Measurements from ENCODE around the gene NPRL2. TPM values are rescaled to one million over a fixed set of nuclear protein-coding genes. Genes with fewer than 3 reads are reported as not detected.

Gene NPRL2
- total RNA-seq, 2 donors from 2014 or later: 22.8 to 32.1 TPM

GRCh38 chr3:50323614-50324199 is 26.9 kb downstream of the NPRL2 start:
- H3K4me3 ChIP-seq: no peak overlapping the region
- intact Hi-C loops (cut with DNase I): loop anchor here (2.0 to 5.0 kb wide), 2 partner anchors 63 to 86 kb away; partner anchors contain the start of gene GNAI2
- H3K36me3 ChIP-seq: no peaks in the 10 kb centered on the region
- H3K9me3 ChIP-seq: no peaks in the 10 kb centered on the region
- H3K27me3 ChIP-seq (replicated peaks; ENCODE audit: insufficient read depth): no peaks in the 10 kb centered on the region
- 59% methylated on average over 5 of the region's 5 CpGs for WGBS
- TF ChIP-seq, protein P1, sequence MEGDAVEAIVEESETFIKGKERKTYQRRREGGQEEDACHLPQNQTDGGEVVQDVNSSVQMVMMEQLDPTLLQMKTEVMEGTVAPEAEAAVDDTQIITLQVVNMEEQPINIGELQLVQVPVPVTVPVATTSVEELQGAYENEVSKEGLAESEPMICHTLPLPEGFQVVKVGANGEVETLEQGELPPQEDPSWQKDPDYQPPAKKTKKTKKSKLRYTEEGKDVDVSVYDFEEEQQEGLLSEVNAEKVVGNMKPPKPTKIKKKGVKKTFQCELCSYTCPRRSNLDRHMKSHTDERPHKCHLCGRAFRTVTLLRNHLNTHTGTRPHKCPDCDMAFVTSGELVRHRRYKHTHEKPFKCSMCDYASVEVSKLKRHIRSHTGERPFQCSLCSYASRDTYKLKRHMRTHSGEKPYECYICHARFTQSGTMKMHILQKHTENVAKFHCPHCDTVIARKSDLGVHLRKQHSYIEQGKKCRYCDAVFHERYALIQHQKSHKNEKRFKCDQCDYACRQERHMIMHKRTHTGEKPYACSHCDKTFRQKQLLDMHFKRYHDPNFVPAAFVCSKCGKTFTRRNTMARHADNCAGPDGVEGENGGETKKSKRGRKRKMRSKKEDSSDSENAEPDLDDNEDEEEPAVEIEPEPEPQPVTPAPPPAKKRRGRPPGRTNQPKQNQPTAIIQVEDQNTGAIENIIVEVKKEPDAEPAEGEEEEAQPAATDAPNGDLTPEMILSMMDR (IDR thresholded peaks at IDR 0.05): no peak
- TF ChIP-seq POLR2A (IDR thresholded peaks at IDR 0.05): no peak
- no peak for TF ChIP-seq POLR2AphosphoS5 (IDR thresholded peaks at IDR 0.05)
- DNase-seq (ENCODE audit: low spot score): no peak
- H3K27ac ChIP-seq: peak overlapping the region; percentile 88 to 95
- H3K4me1 ChIP-seq (replicated peaks): peaks cover 17% of the 10 kb centered on the region

DNA sequence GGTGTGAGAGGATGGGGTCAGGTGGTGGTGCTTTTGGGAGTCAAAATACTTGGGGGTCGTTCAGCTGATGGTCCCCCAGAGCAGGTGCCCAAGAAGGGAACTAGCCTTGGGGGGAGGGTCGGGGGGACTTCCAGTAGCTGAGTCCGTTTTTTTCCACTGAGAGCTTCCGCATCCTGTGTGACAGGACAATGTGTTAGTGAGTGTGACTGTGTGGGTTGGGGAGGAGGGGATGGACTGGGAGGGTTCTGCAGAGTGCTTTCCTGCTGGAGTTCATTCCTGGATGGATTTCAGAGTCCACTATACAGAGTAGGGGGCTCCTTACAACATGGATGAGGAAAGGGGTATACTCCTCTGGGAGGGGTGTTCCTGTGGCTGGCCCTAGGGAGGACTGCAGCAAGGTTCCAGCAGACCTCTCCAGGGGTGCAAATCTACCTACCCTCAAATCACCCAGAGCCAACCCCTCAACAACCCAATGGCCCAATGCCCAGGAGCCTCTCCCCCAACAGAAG is 27.4 kb downstream of the NPRL2 start:
- H3K9me3 ChIP-seq: no peaks in the 10 kb centered on the region
- no peak for DNase-seq (ENCODE audit: low spot score)
- intact Hi-C loops (cut with DNase I): loop anchor here (2.0 to 5.0 kb wide), 2 partner anchors 62 to 86 kb away; partner anchors contain the start of gene GNAI2
- peak overlapping the region; percentile 88 to 95 for H3K27ac ChIP-seq
- peaks cover 20% of the 10 kb centered on the region for H3K4me1 ChIP-seq (replicated peaks)
- WGBS: 39% methylated on average over 4 of the region's 4 CpGs
- H3K36me3 ChIP-seq: no peaks in the 10 kb centered on the region
- TF ChIP-seq POLR2A (IDR thresholded peaks at IDR 0.05) (no peak), POLR2AphosphoS5 (IDR thresholded peaks at IDR 0.05) (no peak)
- TF ChIP-seq, protein P1 (IDR thresholded peaks at IDR 0.05): no peak
- H3K27me3 ChIP-seq (replicated peaks; ENCODE audit: insufficient read depth): no peaks in the 10 kb centered on the region
- H3K4me3 ChIP-seq: no peak overlapping the region

- 31% methylated on average over 31 of the region's 31 CpGs for WGBS
- no peaks in the 10 kb centered on the region for H3K9me3 ChIP-seq
- H3K36me3 ChIP-seq: no peaks in the 10 kb centered on the region
- no peak for DNase-seq (ENCODE audit: low spot score)
- intact Hi-C loops (cut with DNase I): loop anchor here (2.0 to 5.0 kb wide), 2 partner anchors 62 to 85 kb away; partner anchors contain the start of gene GNAI2
- TF ChIP-seq POLR2AphosphoS5 (IDR thresholded peaks at IDR 0.05): no peak
- no peak for TF ChIP-seq POLR2A (IDR thresholded peaks at IDR 0.05)
- TF ChIP-seq, protein P1 (IDR thresholded peaks at IDR 0.05): no peak
- H3K27ac ChIP-seq: peak within 1 kb of the TSS; percentile 88 to 95
- H3K4me1 ChIP-seq (replicated peaks): peaks cover 26% of the 10 kb centered on the region
- no peaks in the 10 kb centered on the region for H3K27me3 ChIP-seq (replicated peaks; ENCODE audit: insufficient read depth)
- peak within 1 kb of the TSS; percentile 48 to 68 for H3K4me3 ChIP-seq
Observed at GRCh38 chr3:50322386-50323091, 28.0 kb downstream of the NPRL2 start, which contains the start of gene HYAL2. HYAL2 (minus strand) TSS chr3:50322745; CDS start chr3:50320489, 2,256 bp downstream.

DNA sequence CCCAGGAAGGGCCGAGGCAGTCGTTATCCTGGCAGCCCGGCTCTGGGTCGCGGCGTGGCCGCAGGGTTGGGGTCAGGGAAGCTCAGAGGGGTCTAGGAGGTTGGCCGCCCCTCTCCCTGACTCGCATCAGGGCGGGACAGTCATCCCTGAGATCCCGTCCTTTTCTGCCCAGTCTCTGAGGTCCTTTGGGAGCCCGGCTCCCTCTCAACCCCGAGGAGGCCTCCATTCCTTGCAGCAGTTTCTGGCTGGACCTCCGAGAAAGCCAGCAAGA is 28.5 kb downstream of the NPRL2 start:
- H3K9me3 ChIP-seq: no peaks in the 10 kb centered on the region
- TF ChIP-seq POLR2AphosphoS5 (IDR thresholded peaks at IDR 0.05): no peak
- TF ChIP-seq, protein P1 (IDR thresholded peaks at IDR 0.05): no peak
- no peak for TF ChIP-seq POLR2A (IDR thresholded peaks at IDR 0.05)
- no peak for DNase-seq (ENCODE audit: low spot score)
- WGBS: 20% methylated on average over 9 of the region's 14 CpGs
- intact Hi-C loops (cut with DNase I): loop anchor here (2.0 to 5.0 kb wide), 2 partner anchors 61 to 85 kb away; partner anchors contain the start of gene GNAI2
- peaks cover 26% of the 10 kb centered on the region for H3K4me1 ChIP-seq (replicated peaks)
- peak overlapping the region; percentile 88 to 95 for H3K27ac ChIP-seq
- H3K27me3 ChIP-seq (replicated peaks; ENCODE audit: insufficient read depth): no peaks in the 10 kb centered on the region
- no peaks in the 10 kb centered on the region for H3K36me3 ChIP-seq
- peak overlapping the region; percentile 48 to 68 for H3K4me3 ChIP-seq

Measured in prostate gland (tissue), 2 donors.